Mesendoderm (in vitro differentiated cells): ENCODE data around the gene SPAG4.

Experiments used
- DNase-seq: peaks from one replicate; pipeline ENCODE4 v3.0.0; 2013
- H2AK5ac ChIP-seq: 2 replicates; pipeline ENCODE4 v1.6.1; 2013; ENCODE audit warnings: low read length, inconsistent platforms
- H2BK120ac ChIP-seq: 2 replicates; pipeline ENCODE4 v1.6.1; 2013; ENCODE audit warnings: low read depth, mild to moderate bottlenecking, low read length, moderate library complexity, mixed read lengths
- H2BK15ac ChIP-seq: replicated peaks from 2 replicates; pipeline ENCODE4 v1.6.1; 2013; ENCODE audit warnings: low read depth, mild to moderate bottlenecking, moderate library complexity
- H2BK5ac ChIP-seq: 2 replicates; pipeline ENCODE4 v1.6.1; 2013; ENCODE audit warnings: low read length, inconsistent platforms
- H3K18ac ChIP-seq: 2 replicates; pipeline ENCODE4 v1.6.1; 2013; ENCODE audit warnings: mild to moderate bottlenecking, low read length, mixed read lengths
- H3K23ac ChIP-seq: one replicate; pipeline ENCODE4 v1.6.1; 2013; ENCODE audit warnings: low read length
- H3K27ac ChIP-seq: 2 replicates; pipeline ENCODE4 v1.5.1; 2013; ENCODE audit warnings: low read depth, mild to moderate bottlenecking, inconsistent platforms, low read length, moderate library complexity
- H3K27me3 ChIP-seq: 2 replicates; pipeline ENCODE4 v1.6.1; 2013; ENCODE audit warnings: low read length, control low read depth, mild to moderate bottlenecking, inconsistent platforms; ENCODE audit not compliant: insufficient read depth, poor library complexity
- H3K36me3 ChIP-seq: 2 replicates; pipeline ENCODE4 v1.6.1; 2013; ENCODE audit warnings: low read length, inconsistent platforms; ENCODE audit not compliant: control insufficient read depth, insufficient read depth
- H3K4ac ChIP-seq: one replicate; pipeline ENCODE4 v1.6.1; 2013; ENCODE audit warnings: low read depth, mild to moderate bottlenecking, low read length, moderate library complexity
- H3K4me1 ChIP-seq: 2 replicates; pipeline ENCODE4 v1.6.1; 2013; ENCODE audit warnings: low read depth, low read length, inconsistent platforms; ENCODE audit not compliant: control insufficient read depth
- H3K4me2 ChIP-seq: 2 replicates; pipeline ENCODE4 v1.6.1; 2013; ENCODE audit warnings: low read length
- H3K4me3 ChIP-seq: 2 replicates; pipeline ENCODE4 v1.5.1; 2013; ENCODE audit warnings: mild to moderate bottlenecking, low read length
- H3K56ac ChIP-seq: one replicate; pipeline ENCODE4 v1.6.1; 2013; ENCODE audit warnings: low read length
- H3K79me1 ChIP-seq: 2 replicates; pipeline ENCODE4 v1.6.1; 2013; ENCODE audit warnings: low read length, inconsistent platforms
- H3K79me2 ChIP-seq: 2 replicates; pipeline ENCODE4 v1.6.1; 2013; ENCODE audit warnings: mild to moderate bottlenecking, low read length; ENCODE audit not compliant: control insufficient read depth, insufficient read depth
- H3K9ac ChIP-seq: 2 replicates; pipeline ENCODE4 v1.6.1; 2013; ENCODE audit warnings: low read length, inconsistent platforms
- H4K5ac ChIP-seq: one replicate; pipeline ENCODE4 v1.6.1; 2013; ENCODE audit warnings: low read length
- H4K8ac ChIP-seq: one replicate; pipeline ENCODE4 v1.6.1; 2013; ENCODE audit warnings: low read depth, mild to moderate bottlenecking, control low read depth, low read length, moderate library complexity
- WGBS: extraction: QIAGEN DNeasy Blood & Tissue Kit; methylation state at CpG from one replicate; pipeline ENCODE4 v1.1.7; 2013; ENCODE audit warnings: low lambda C conversion rate, missing lambda C conversion rate; ENCODE audit not compliant: insufficient coverage; ENCODE audit errors: extremely low coverage; 5-methylcytosine and 5-hydroxymethylcytosine counted together

SPAG4 gene

DNA sequence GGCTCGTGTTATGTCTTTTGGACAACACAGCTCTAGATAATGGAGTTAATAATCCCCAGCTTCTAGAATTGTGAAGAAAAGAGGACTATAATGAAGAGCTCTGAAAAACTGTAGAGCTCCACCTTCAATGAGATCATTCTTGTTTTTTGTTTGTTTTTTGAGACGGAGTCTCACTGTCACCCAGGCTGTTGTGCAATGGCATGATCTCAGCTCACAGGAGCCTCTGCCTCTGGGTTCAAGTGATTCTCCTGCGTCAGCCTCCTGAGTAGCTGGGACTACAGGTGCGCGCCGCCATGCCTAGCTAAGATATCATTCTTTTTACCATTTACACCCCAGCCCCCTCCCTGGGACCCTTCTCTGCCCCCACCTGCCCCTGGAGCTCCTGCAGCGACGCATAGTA is 37.2 kb upstream of the SPAG4 start:
- H3K4ac ChIP-seq: no peak overlapping the region
- no peak overlapping the region for H3K18ac ChIP-seq
- no peaks in the 10 kb centered on the region for H3K79me2 ChIP-seq
- no peak overlapping the region for H3K23ac ChIP-seq
- H2BK5ac ChIP-seq: no peak overlapping the region
- H3K27ac ChIP-seq: no peak overlapping the region
- no peak overlapping the region for H3K56ac ChIP-seq
- H3K27me3 ChIP-seq: no peaks in the 10 kb centered on the region
- H2BK120ac ChIP-seq: no peak overlapping the region
- no CpG with 5 or more reads among the region's 8 CpGs for WGBS
- no peak overlapping the region for H3K4me3 ChIP-seq
- H3K36me3 ChIP-seq: no peaks in the 10 kb centered on the region
- H2BK15ac ChIP-seq: no peak overlapping the region
- H3K79me1 ChIP-seq: no peaks in the 10 kb centered on the region
- H4K8ac ChIP-seq: no peak overlapping the region
- H3K4me1 ChIP-seq: no peaks in the 10 kb centered on the region
- no peak for DNase-seq
- no peak overlapping the region for H4K5ac ChIP-seq
- H3K4me2 ChIP-seq: no peak overlapping the region
- H2AK5ac ChIP-seq: no peak overlapping the region
- no peak overlapping the region for H3K9ac ChIP-seq

DNA sequence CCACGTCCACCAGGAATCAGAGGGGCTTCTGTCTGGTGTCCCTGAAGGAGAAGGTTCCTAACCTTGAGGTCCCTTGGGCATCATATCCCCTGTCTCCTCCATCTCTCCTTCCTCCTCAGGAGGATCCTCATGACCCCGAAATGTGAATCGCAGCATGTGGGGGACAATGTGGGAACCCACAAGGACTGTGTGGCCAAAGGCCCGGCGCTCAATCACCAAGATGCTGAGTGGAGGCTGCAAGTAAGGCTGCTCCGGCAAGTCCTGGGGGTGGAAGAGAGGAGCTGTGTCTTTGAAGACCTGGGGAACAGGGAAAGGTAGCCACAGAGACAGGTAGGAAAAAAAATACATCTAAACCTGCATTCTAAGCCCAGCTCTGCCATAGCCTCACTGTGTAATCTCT is 36.4 kb upstream of the SPAG4 start:
- Histone ChIP-seq H3K27ac (no peak overlapping the region), H3K4ac (no peak overlapping the region), H3K56ac (no peak overlapping the region), H3K18ac (no peak overlapping the region), H4K8ac (no peak overlapping the region), H2BK15ac (no peak overlapping the region), H2BK120ac (no peak overlapping the region), H3K27me3 (no peaks in the 10 kb centered on the region), H2BK5ac (no peak overlapping the region), H3K23ac (no peak overlapping the region), H3K9ac (no peak overlapping the region), H2AK5ac (no peak overlapping the region), H3K36me3 (no peaks in the 10 kb centered on the region), H3K4me1 (no peaks in the 10 kb centered on the region), H3K4me3 (no peak overlapping the region), H3K79me1 (no peaks in the 10 kb centered on the region), H4K5ac (no peak overlapping the region), H3K4me2 (no peak overlapping the region), H3K79me2 (no peaks in the 10 kb centered on the region)
- no peak for DNase-seq
- WGBS: no CpG with 5 or more reads among the region's 6 CpGs

DNA sequence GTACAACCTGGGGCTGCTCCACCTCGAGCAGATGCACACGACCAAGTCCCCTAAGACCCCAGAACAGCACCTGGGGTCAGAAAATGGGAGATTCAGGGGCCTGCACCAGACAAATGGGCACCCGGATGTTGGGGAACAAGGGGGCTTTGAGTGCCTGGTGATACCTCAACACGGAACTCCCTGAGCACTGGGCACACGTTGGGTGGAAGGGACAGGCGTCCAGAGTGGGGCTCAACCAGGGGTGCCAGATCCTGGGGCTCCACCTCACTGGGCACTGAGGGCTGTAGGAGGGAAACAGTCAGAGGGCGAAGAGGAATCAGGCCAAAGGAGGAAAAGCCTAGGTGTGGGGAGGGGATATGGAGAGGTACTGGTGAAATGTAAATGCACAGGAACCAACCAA is 33.5 kb upstream of the SPAG4 start:
- WGBS: no CpG with 5 or more reads among the region's 7 CpGs
- no peak overlapping the region for H3K23ac ChIP-seq
- no peak overlapping the region for H2BK120ac ChIP-seq
- H3K56ac ChIP-seq: no peak overlapping the region
- H3K36me3 ChIP-seq: no peaks in the 10 kb centered on the region
- no peak overlapping the region for H3K4me2 ChIP-seq
- H2BK5ac ChIP-seq: no peak overlapping the region
- no peak overlapping the region for H3K4ac ChIP-seq
- no peak overlapping the region for H3K4me3 ChIP-seq
- DNase-seq: no peak
- H3K27ac ChIP-seq: no peak overlapping the region
- H2BK15ac ChIP-seq: no peak overlapping the region
- no peak overlapping the region for H4K8ac ChIP-seq
- no peaks in the 10 kb centered on the region for H3K27me3 ChIP-seq
- H3K9ac ChIP-seq: no peak overlapping the region
- H3K4me1 ChIP-seq: no peaks in the 10 kb centered on the region
- no peaks in the 10 kb centered on the region for H3K79me1 ChIP-seq
- no peak overlapping the region for H2AK5ac ChIP-seq
- no peak overlapping the region for H4K5ac ChIP-seq
- H3K79me2 ChIP-seq: no peaks in the 10 kb centered on the region
- H3K18ac ChIP-seq: no peak overlapping the region

DNA sequence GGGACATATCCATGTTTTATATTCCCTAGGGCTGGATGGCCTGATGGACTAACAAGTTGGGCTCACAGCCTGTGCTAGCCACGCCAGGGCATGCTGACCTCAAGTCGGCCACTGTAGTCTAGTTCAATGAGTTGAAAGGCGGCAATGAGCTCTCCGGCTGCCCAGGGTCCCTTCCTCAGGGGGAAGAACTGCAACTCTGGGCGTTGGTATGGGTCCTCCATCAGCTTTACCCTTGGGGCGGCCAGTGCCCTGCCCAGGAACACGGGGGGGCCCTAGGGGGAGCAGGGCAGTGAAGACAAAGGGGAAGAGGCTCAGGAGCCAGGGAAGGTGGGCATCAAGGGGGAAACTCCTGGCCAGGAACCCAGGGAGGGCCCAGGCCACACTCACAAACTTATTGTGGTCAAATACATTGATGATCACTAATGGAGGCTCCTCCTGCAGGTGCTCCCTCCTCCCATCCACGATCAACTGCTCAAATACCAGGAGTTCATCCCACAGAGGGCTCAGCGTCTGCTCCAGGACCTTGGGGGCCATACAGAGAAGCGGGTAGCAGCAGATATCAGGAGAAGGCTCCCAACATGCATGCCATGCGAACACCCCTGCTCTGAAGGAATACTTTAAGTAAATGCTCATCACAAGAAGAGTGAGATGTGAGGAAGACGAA is 32.8 kb upstream of the SPAG4 start:
- Histone ChIP-seq H4K8ac (no peak overlapping the region), H3K79me1 (no peaks in the 10 kb centered on the region), H3K4me3 (no peak overlapping the region), H3K18ac (no peak overlapping the region), H3K27me3 (no peaks in the 10 kb centered on the region), H3K36me3 (no peaks in the 10 kb centered on the region), H3K4me2 (no peak overlapping the region), H3K9ac (no peak overlapping the region), H3K4me1 (no peaks in the 10 kb centered on the region), H2AK5ac (no peak overlapping the region), H3K23ac (no peak overlapping the region), H3K79me2 (no peaks in the 10 kb centered on the region), H2BK15ac (no peak overlapping the region), H3K56ac (no peak overlapping the region), H2BK5ac (no peak overlapping the region), H3K27ac (no peak overlapping the region), H3K4ac (no peak overlapping the region), H2BK120ac (no peak overlapping the region), H4K5ac (no peak overlapping the region)
- DNase-seq: no peak
- WGBS: no CpG with 5 or more reads among the region's 12 CpGs

DNA sequence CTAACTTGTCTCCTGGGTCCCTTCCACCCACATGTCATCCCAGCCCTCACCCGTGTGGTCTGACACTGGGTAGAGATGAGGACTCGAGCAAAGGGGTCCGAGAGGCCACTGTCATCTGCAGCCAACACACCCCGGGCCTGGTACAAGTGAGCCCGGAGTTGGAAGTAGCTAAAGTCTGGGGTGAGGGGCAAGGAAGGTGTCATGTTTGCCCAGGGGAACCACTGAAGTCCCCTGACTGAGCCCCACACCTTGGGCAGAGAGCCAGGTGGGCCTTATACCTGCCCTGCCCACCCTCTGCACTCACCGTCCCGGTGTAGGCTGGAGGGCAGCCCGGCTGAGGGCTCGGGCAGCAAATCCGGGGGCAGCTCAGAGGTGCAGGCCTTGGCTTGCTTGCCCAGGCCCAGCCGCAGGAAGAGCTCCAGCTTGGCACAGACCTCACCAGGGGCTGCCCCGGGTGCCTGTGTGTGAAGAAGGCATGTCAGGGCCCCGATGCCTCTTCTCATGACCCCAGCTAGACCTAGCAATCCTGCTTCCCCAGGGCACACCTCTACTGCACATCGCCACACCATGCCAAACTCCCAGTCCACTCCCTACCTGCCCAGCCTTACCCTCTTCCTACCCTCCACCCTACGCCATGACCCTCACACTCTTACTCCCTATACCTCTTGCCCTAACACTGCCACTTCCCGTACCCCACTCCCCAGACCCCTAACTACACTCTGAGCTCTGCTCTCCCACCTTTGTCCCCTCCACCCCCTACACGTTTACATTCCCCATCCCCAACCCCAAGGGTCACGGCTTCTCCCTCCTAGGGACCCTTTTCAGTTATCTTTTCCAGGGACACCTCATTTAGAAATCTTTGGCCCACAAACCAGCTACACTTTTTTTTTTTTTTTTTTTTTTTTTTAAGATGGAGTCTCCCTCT is 31.7 kb upstream of the SPAG4 start:
- Histone ChIP-seq H3K4ac (no peak overlapping the region), H2BK5ac (no peak overlapping the region), H3K36me3 (no peaks in the 10 kb centered on the region), H3K27ac (no peak overlapping the region), H3K56ac (no peak overlapping the region), H3K79me1 (no peaks in the 10 kb centered on the region), H3K4me2 (no peak overlapping the region), H3K23ac (no peak overlapping the region), H3K4me3 (no peak overlapping the region), H3K18ac (no peak overlapping the region), H4K8ac (no peak overlapping the region), H2BK120ac (no peak overlapping the region), H3K4me1 (no peaks in the 10 kb centered on the region), H4K5ac (no peak overlapping the region), H3K27me3 (no peaks in the 10 kb centered on the region), H3K79me2 (no peaks in the 10 kb centered on the region), H3K9ac (no peak overlapping the region), H2AK5ac (no peak overlapping the region), H2BK15ac (no peak overlapping the region)
- WGBS: no CpG with 5 or more reads among the region's 18 CpGs
- DNase-seq: no peak
